Astrocyte (in vitro differentiated cells and primary cell): ENCODE measurements around the gene COL5A3. TPM values are rescaled to one million over a fixed set of nuclear protein-coding genes. Genes with fewer than 3 reads are reported as not detected.
A peak's percentile ranks its signal among the peaks of the same experiment; 100 is the strongest.

Experiments
- DNase-seq: peaks from one replicate; pipeline ENCODE4 v3.0.0-alpha.2; 2010; ENCODE audit warnings: low read depth
- FAIRE-seq: peaks from 2 replicates; lab custom pipeline; 2011; peaks lifted over from hg19 to GRCh38; lab: Jason Lieb, UNC
- H2AFZ ChIP-seq: 2 replicates; pipeline ENCODE4 v1.6.0; 2012; ENCODE audit warnings: low read depth, low read length, inconsistent platforms
- H3K27ac ChIP-seq: 2 replicates; pipeline ENCODE4 v1.5.1; 2011; ENCODE audit warnings: low read depth, low read length, inconsistent platforms
- H3K27me3 ChIP-seq: 2 replicates; pipeline ENCODE4 v1.6.0; 2011; ENCODE audit warnings: low read length, inconsistent platforms; ENCODE audit not compliant: insufficient read depth
- H3K36me3 ChIP-seq: 2 replicates; pipeline ENCODE4 v1.5.1; 2011; ENCODE audit warnings: low read length, inconsistent platforms; ENCODE audit not compliant: insufficient read depth
- H3K4me1 ChIP-seq: 2 replicates; pipeline ENCODE4 v1.5.1; 2011; ENCODE audit warnings: low read length, inconsistent platforms; ENCODE audit not compliant: insufficient read depth
- H3K4me2 ChIP-seq: 2 replicates; pipeline ENCODE4 v1.6.0; 2012; ENCODE audit warnings: low read length, inconsistent platforms
- H3K4me3 ChIP-seq: 2 replicates; pipeline ENCODE4 v1.5.1; 2011; ENCODE audit warnings: low read depth, mild to moderate bottlenecking, low read length, inconsistent platforms; ENCODE audit not compliant: insufficient read depth
- H3K79me2 ChIP-seq: 2 replicates; pipeline ENCODE4 v1.6.0; 2012; ENCODE audit warnings: mild to moderate bottlenecking, low read length, inconsistent platforms; ENCODE audit not compliant: insufficient read depth
- H3K9ac ChIP-seq: 2 replicates; pipeline ENCODE4 v1.6.0; 2012; ENCODE audit warnings: mild to moderate bottlenecking, low read length, inconsistent platforms
- H3K9me3 ChIP-seq: 2 replicates; pipeline ENCODE4 v1.5.1; 2012; ENCODE audit warnings: low read depth, mild to moderate bottlenecking, low read length, inconsistent platforms; ENCODE audit not compliant: insufficient read depth
- H4K20me1 ChIP-seq: 2 replicates; pipeline ENCODE4 v1.6.0; 2012; ENCODE audit warnings: low read length, inconsistent platforms; ENCODE audit not compliant: insufficient read depth
- H3K27ac Mint-ChIP-seq: one replicate; pipeline ENCODE4 v1.8.0; 2021; ENCODE audit warnings: mild to moderate bottlenecking, mixed read lengths; ENCODE audit not compliant: unreplicated experiment
- H3K27me3 Mint-ChIP-seq: one replicate; pipeline ENCODE4 v1.8.0; 2021; ENCODE audit warnings: low read depth, mixed read lengths; ENCODE audit not compliant: unreplicated experiment
- H3K36me3 Mint-ChIP-seq: one replicate; pipeline ENCODE4 v1.8.0; 2021; ENCODE audit warnings: low read depth, mixed read lengths; ENCODE audit not compliant: unreplicated experiment
- H3K4me1 Mint-ChIP-seq: one replicate; pipeline ENCODE4 v1.8.0; 2021; ENCODE audit warnings: low read depth, mixed read lengths; ENCODE audit not compliant: unreplicated experiment
- H3K4me3 Mint-ChIP-seq: one replicate; pipeline ENCODE4 v1.8.0; 2021; ENCODE audit warnings: mild to moderate bottlenecking, moderate library complexity, mixed read lengths; ENCODE audit not compliant: unreplicated experiment
- H3K9me3 Mint-ChIP-seq: one replicate; pipeline ENCODE4 v1.8.0; 2021; ENCODE audit warnings: mild to moderate bottlenecking, mixed read lengths; ENCODE audit not compliant: unreplicated experiment
- EZH2 ChIP-seq: IDR thresholded peaks from 2 replicates; pipeline ENCODE4 v1.6.1; 2012; ENCODE audit warnings: mild to moderate bottlenecking, low read length, inconsistent platforms; ENCODE audit not compliant: insufficient read depth
- total RNA-seq: library from RNA; stranded (reverse); gene quantifications from 2 replicates; pipeline ENCODE4 v1.2.1, GENCODE V29; 2021
- TF ChIP-seq, protein P1 (sequence below): IDR thresholded peaks from 2 replicates; pipeline ENCODE4 v1.5.1; 2011; ENCODE audit warnings: low read depth, mild to moderate bottlenecking, inconsistent platforms, low read length, moderate library complexity; ENCODE audit not compliant: insufficient read depth

Gene COL5A3
- total RNA-seq, 1 donor from 2014 or later, result 22.2 TPM

DNA sequence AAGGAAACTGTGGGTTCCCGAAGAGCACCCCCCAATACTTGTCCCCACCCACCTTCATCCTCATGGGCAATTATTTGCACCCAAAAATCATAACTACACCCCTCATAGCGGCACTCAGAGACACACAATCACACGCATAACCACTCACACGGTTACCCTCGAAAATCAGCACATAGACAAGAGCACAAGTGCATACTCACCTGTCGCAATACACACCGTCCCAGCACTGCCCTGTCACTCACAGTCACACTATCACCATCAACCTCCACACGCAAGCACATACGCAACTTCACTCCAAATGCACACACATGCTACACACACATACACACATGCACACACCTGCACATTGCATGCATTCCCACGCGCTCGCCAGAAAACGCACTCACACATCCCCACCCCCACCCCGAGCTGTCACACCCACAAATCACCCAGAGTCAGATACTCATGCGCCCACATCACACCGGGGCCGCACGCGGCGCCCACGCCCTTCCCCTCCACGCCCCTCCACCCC, 535 bp downstream of the COL5A3 start:
- Histone ChIP-seq H3K36me3 (no peaks in the 10 kb centered on the region), H3K4me3 (peak overlapping the region; percentile 60), H3K27ac (no peak overlapping the region), H3K9me3 (no peaks in the 10 kb centered on the region), H3K4me2 (peak overlapping the region; percentile 84), H3K9ac (peak overlapping the region; percentile 22), H3K79me2 (no peaks in the 10 kb centered on the region), H3K27me3 (peaks cover 33% of the 10 kb centered on the region), H4K20me1 (peaks cover 5% of the 10 kb centered on the region), H3K4me1 (peaks cover 26% of the 10 kb centered on the region), H2AFZ (no peak overlapping the region)
- Mint-ChIP-seq H3K36me3 (peaks cover 6% of the 10 kb centered on the region), H3K4me1 (peaks cover 21% of the 10 kb centered on the region), H3K27ac (peak overlapping the region; percentile 73), H3K27me3 (peaks cover 28% of the 10 kb centered on the region), H3K9me3 (peaks cover 2% of the 10 kb centered on the region), H3K4me3 (peak overlapping the region; percentile 80)
- no peak for FAIRE-seq
- no peak for DNase-seq
- TF ChIP-seq EZH2, result peak; percentile 35
- TF ChIP-seq, protein P1, sequence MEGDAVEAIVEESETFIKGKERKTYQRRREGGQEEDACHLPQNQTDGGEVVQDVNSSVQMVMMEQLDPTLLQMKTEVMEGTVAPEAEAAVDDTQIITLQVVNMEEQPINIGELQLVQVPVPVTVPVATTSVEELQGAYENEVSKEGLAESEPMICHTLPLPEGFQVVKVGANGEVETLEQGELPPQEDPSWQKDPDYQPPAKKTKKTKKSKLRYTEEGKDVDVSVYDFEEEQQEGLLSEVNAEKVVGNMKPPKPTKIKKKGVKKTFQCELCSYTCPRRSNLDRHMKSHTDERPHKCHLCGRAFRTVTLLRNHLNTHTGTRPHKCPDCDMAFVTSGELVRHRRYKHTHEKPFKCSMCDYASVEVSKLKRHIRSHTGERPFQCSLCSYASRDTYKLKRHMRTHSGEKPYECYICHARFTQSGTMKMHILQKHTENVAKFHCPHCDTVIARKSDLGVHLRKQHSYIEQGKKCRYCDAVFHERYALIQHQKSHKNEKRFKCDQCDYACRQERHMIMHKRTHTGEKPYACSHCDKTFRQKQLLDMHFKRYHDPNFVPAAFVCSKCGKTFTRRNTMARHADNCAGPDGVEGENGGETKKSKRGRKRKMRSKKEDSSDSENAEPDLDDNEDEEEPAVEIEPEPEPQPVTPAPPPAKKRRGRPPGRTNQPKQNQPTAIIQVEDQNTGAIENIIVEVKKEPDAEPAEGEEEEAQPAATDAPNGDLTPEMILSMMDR, result no peak

DNA sequence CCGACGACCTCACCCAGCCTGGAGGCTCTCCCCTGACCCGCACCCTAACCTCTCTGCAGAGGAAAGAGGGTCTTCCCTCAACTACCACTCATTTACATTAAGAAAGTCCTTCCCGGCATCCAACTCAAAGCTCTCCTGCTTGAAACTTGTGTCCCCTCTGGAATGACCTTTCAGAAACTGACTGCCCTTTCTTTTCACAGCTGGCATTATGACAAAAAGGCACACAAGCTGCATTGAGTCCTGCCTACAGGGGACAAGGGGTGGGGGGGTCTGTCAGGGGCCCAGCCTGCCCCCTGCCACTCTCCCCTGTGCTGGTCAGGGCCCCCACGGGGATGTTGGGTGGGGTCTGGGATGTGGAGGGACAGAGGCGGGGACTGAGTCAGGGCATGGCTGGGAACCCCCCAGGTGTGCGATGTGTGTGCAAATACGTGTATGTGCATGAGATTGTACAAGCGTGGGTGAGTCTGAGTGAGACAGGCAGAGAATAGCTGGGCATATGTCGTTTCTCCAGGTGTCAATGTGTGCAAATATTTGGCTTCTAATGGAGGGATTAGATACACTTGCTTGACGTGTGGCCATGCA, 2.0 kb downstream of the COL5A3 start:
- Mint-ChIP-seq H3K4me3 (peak overlapping the region; percentile 55), H3K36me3 (peaks cover 8% of the 10 kb centered on the region), H3K27ac (peak overlapping the region; percentile 91), H3K9me3 (peaks cover 2% of the 10 kb centered on the region), H3K4me1 (peaks cover 21% of the 10 kb centered on the region), H3K27me3 (peaks cover 18% of the 10 kb centered on the region)
- Histone ChIP-seq H3K4me2 (peak overlapping the region; percentile 75), H3K36me3 (no peaks in the 10 kb centered on the region), H3K4me3 (no peak overlapping the region), H2AFZ (no peak overlapping the region), H3K9me3 (no peaks in the 10 kb centered on the region), H3K27ac (peak overlapping the region; percentile 89), H4K20me1 (peaks cover 5% of the 10 kb centered on the region), H3K9ac (peak overlapping the region; percentile 78), H3K79me2 (no peaks in the 10 kb centered on the region), H3K27me3 (peaks cover 24% of the 10 kb centered on the region), H3K4me1 (peaks cover 26% of the 10 kb centered on the region)
- FAIRE-seq (no peak), DNase-seq (no peak)
- no peak for TF ChIP-seq EZH2
- TF ChIP-seq, protein P1, result no peak
